ENCODE results near the gene TNS1. TPM values are rescaled to one million over a fixed set of nuclear protein-coding genes. Genes with fewer than 3 reads are reported as not detected.

TNS1 gene
- total and polyA plus RNA-seq, 10 of the 15 experiments (the other 5 are each of a cell fraction or from before 2014, with no cell fraction given) = 0.05 to 0.44 TPM; not detected in 8

- no peaks in the 10 kb centered on the region for H3K36me3 ChIP-seq (ENCODE audit: control insufficient read depth in 2 of 2, insufficient read depth in 2 of 2, low read length in 1 of 2)
- no peak for FAIRE-seq
- H3K27ac ChIP-seq (ENCODE audit: control insufficient read depth, insufficient read depth) = no peak overlapping the region
- H4K20me1 ChIP-seq (ENCODE audit: control insufficient read depth, insufficient read depth) = no peaks in the 10 kb centered on the region
- no peak for TF ChIP-seq STAT3 (IDR thresholded peaks at IDR 0.05; ENCODE audit: low read depth, low read length)
- no peak for TF ChIP-seq ZBTB11 (CRISPR knock-in tag; IDR thresholded peaks at IDR 0.05)
- TF ChIP-seq ELK1 (IDR thresholded peaks at IDR 0.05; ENCODE audit: low read depth, low read length) = no peak
- no peak for TF ChIP-seq ZNF274 (IDR thresholded peaks at IDR 0.05; ENCODE audit: insufficient read depth, insufficient read length)
- TF ChIP-seq FOXK2 (IDR thresholded peaks at IDR 0.05) = no peak
- no peak for TF ChIP-seq SREBF2 (IDR thresholded peaks at IDR 0.05; ENCODE audit: low read length)
- no peak for TF ChIP-seq POLR2AphosphoS5 (IDR thresholded peaks at IDR 0.05; ENCODE audit: low read length)
- no peak for TF ChIP-seq MEF2A (IDR thresholded peaks at IDR 0.05; ENCODE audit: insufficient read depth, low read depth, low read length)
- no peak for TF ChIP-seq POLR2A (IDR thresholded peaks at IDR 0.05; ENCODE audit: low read depth, low read length)
- TF ChIP-seq RBBP5 (conservative IDR thresholded peaks at IDR 0.05) = no peak
- no peak for TF ChIP-seq HCFC1 (IDR thresholded peaks at IDR 0.05; ENCODE audit: low read length)
- no peak for TF ChIP-seq SREBF1 (IDR thresholded peaks at IDR 0.05; ENCODE audit: low read length)
- no peak for TF ChIP-seq IRF4 (IDR thresholded peaks at IDR 0.05; ENCODE audit: low read depth, low read length)
- no peak for TF ChIP-seq USF2 (IDR thresholded peaks at IDR 0.05; ENCODE audit: borderline replicate concordance, low read depth, low read length)
- no peak for TF ChIP-seq ZBTB33 (IDR thresholded peaks at IDR 0.05)
- H3K4me1 ChIP-seq (ENCODE audit: control insufficient read depth, insufficient read depth, low read length) = no peaks in the 10 kb centered on the region
- WGBS (ENCODE audit: insufficient coverage, insufficient replicate concordance, low lambda C conversion rate, missing lambda C conversion rate) = 86% methylated on average over 2 of the region's 2 CpGs
- CTCF ChIA-PET = no interaction called here
- peaks cover 0 to 2% of the 10 kb centered on the region in 2 experiments; a peak in 1 of 4 replicates for H3K27me3 ChIP-seq (replicated peaks in 1 of 2; ENCODE audit: control insufficient read depth in 2 of 2, insufficient read depth in 2 of 2, low read length in 1 of 2)
- no peaks in the 10 kb centered on the region for H3K9me3 ChIP-seq (replicated peaks; ENCODE audit: control insufficient read depth, insufficient read depth, low read length)
- no peaks in the 10 kb centered on the region for H3K79me2 ChIP-seq (ENCODE audit: control insufficient read depth, insufficient read depth, low read length)
- in situ Hi-C loops (cut with MboI) = no loop called here
- intact Hi-C loops (cut with micrococcal nuclease; ENCODE audit: unreplicated experiment) = no loop called here
- POLR2A ChIA-PET = no interaction called here
- H3K4me3 ChIP-seq = no peak overlapping the region
- no peak for ATAC-seq
- no peak overlapping the region for H2AFZ ChIP-seq (ENCODE audit: control insufficient read depth, low read depth, low read length)
- SMC1A ChIA-PET (ENCODE audit: uncharacterized antibody, unreplicated experiment) = no interaction called here
- H3K9ac ChIP-seq (ENCODE audit: control insufficient read depth, insufficient read depth, low read length) = no peak overlapping the region
- DNase-seq (ENCODE audit: low read depth, low spot score) = no peak
- H3K4me2 ChIP-seq (ENCODE audit: control insufficient read depth, insufficient read depth) = no peak overlapping the region
- BruUV-seq (replicated peaks) = no TSS peak
- RAD21 ChIA-PET (ENCODE audit: unreplicated experiment) = no interaction called here
These were observed 130.5 kb downstream of the TNS1 start for GRCh38 chr2:217872319-217872718.
